Stimulated activated CD4-positive, alpha-beta T cell treated with anti-CD3 and anti-CD28 coated beads, Interleukin-1b, Interleukin-23, amount 100 ng/mL, for 1 hour (primary cell): ENCODE measurements around the gene ATMIN.

Source experiments
- DNase-seq, 2 donors: peaks; one replicate each; pipeline ENCODE4 v3.0.0-alpha.2; 2020; ENCODE audit warnings: low read depth in 2 of 2

ATMIN gene

GRCh38 chr16:81035398-81035974 lies at the start of gene ATMIN:
Gene ATMIN, plus strand, starts transcription at chr16:81035842. Its CDS starts 29 bp downstream, at chr16:81035871.
- DNase-seq = peak; percentile 80 to 83

- DNase-seq = no peak
These were observed 49.1 kb upstream of the ATMIN start for GRCh38 chr16:80986557-80986956.

- DNase-seq = no peak
These were observed 46.9 kb upstream of the ATMIN start for GRCh38 chr16:80988756-80989155.

- DNase-seq = no peak
These were observed 45.8 kb upstream of the ATMIN start for GRCh38 chr16:80989801-80990200.

- no peak for DNase-seq
These were observed 45.1 kb upstream of the ATMIN start for GRCh38 chr16:80990577-80990976.

GRCh38 chr16:80990978-80991377 lies 44.7 kb upstream of the ATMIN start:
- DNase-seq = no peak

- DNase-seq = no peak
These were observed 43.7 kb upstream of the ATMIN start for GRCh38 chr16:80991792-80992430.

GRCh38 chr16:80992676-80993293 lies 42.9 kb upstream of the ATMIN start:
- DNase-seq = no peak

GRCh38 chr16:80993307-80993706 lies 42.3 kb upstream of the ATMIN start:
- no peak for DNase-seq

GRCh38 chr16:80993834-80994233 lies 41.8 kb upstream of the ATMIN start:
- no peak for DNase-seq

- DNase-seq = no peak
These were observed 41.2 kb upstream of the ATMIN start for GRCh38 chr16:80994451-80994850.

GRCh38 chr16:80996688-80997138 lies 38.9 kb upstream of the ATMIN start:
- DNase-seq = no peak

- no peak for DNase-seq
These were observed 38.4 kb upstream of the ATMIN start for GRCh38 chr16:80997139-80997798.

GRCh38 chr16:80997964-80998620 lies 37.5 kb upstream of the ATMIN start:
- DNase-seq = no peak

GRCh38 chr16:81000873-81001272 lies 34.8 kb upstream of the ATMIN start:
- no peak for DNase-seq

GRCh38 chr16:81001330-81001729 lies 34.3 kb upstream of the ATMIN start:
- no peak for DNase-seq

GRCh38 chr16:81003064-81003463 lies 32.6 kb upstream of the ATMIN start:
- DNase-seq = no peak

GRCh38 chr16:81003610-81004460 lies 31.8 kb upstream of the ATMIN start:
- DNase-seq = no peak

GRCh38 chr16:81004646-81005353 lies 30.8 kb upstream of the ATMIN start:
- no peak for DNase-seq

GRCh38 chr16:81005610-81006161 lies 30.0 kb upstream of the ATMIN start:
- DNase-seq = no peak
